GM12873 (cell line): ENCODE measurements around the gene PDCD7.

Experiments
- TF ChIP-seq, protein P1 (sequence below): IDR thresholded peaks from 2 replicates; pipeline ENCODE4 v1.5.1; 2012; ENCODE audit warnings: low read depth, mild to moderate bottlenecking, moderate library complexity, low read length, control low read depth; ENCODE audit not compliant: insufficient read depth; ENCODE audit errors: missing control alignments

Gene PDCD7

DNA sequence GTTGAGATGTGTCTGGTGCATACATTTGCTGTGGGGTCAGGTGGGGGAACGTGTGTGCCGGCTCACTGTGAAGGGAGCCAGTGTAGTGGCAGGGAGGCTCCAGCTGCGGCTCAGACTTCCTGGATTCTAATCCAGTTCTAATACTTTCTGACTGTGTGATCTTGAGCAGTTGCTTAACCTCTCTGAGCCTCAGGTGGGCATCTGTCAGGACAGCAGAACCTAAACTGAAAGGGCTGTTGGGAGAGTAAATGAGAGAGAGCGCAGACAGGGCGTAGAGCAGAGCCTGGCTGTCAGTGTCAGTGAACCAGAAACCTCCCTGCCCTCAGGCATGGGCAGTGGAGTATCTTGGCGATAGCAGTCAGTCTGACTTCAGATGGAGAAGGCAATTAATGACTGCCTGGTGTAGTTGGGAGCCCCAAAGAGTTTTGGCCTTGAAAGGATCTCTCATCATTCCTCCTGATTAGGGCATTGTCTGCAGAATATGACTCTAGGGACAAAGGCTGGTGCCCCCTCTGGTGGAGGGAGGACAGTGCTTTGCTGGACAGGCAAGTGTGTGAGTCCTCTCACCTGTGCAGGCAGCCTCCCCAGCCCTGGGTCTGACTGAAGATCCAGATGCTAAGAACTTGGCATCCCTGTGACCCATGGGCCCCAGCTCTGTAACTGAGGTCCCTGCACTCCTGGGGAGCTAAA, 47.5 kb downstream of the PDCD7 start:
- TF ChIP-seq, protein P1, sequence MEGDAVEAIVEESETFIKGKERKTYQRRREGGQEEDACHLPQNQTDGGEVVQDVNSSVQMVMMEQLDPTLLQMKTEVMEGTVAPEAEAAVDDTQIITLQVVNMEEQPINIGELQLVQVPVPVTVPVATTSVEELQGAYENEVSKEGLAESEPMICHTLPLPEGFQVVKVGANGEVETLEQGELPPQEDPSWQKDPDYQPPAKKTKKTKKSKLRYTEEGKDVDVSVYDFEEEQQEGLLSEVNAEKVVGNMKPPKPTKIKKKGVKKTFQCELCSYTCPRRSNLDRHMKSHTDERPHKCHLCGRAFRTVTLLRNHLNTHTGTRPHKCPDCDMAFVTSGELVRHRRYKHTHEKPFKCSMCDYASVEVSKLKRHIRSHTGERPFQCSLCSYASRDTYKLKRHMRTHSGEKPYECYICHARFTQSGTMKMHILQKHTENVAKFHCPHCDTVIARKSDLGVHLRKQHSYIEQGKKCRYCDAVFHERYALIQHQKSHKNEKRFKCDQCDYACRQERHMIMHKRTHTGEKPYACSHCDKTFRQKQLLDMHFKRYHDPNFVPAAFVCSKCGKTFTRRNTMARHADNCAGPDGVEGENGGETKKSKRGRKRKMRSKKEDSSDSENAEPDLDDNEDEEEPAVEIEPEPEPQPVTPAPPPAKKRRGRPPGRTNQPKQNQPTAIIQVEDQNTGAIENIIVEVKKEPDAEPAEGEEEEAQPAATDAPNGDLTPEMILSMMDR: peak; percentile 56

GRCh38 chr15:65085207-65085753, 48.3 kb downstream of the PDCD7 start:
- TF ChIP-seq, protein P1: no peak

DNA sequence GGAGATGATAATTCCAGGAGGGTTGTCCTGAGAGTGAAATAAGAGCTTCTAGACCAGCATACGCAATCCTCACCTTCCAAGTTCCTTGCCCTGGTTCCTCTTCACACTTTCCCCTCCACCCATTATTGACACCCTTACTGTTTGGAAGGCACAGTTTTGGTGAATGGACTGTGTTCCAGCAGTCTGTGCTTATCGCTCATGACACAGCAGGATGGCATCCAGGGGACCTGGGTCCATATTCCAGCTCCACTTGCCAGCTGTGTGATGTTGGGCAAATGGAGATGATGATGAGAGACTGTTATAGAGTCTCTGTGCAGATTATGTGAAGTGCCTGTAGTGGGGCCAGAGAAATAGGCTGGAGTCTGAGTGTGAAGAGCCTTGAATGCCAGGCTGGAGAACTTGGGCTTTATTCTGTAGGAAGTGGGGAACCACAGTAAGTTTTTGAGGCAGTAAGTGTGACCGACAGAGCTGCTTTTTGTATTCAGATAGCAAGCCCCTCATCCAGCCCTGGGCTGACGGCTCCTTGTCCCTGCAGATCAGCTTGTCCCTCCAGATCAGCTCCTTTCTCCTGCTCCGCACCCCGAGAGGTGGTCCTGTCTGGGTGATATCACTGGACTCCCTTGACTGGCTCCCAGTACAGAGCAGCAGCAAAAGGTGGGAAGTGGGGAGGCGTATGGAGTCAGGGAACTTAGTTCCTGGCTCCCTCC, 49.0 kb downstream of the PDCD7 start:
- TF ChIP-seq, protein P1: no peak

- TF ChIP-seq, protein P1: no peak
These were observed 50.3 kb downstream of the PDCD7 start for GRCh38 chr15:65083262-65083701.

- TF ChIP-seq, protein P1: no peak
These were observed 51.2 kb downstream of the PDCD7 start for GRCh38 chr15:65082303-65082953.

DNA sequence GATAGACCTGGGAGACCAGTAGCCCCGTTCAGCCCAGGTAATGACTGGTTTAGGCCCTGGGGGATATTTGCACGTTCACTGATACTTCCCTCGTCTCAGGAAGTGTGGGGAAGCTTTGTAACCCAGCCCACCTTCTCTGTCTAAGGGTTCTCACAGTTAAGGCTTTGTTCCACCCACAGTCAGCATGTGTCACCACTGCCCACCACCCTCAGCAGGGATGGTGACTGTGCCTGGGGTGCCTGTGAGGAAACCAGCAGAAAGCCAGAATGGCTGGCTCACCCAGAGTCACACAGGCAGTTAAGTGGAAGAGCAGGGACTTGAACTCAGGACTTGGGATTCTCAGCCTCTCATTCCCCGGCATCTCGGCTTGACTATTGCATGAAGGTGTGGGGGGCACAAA, 51.9 kb downstream of the PDCD7 start:
- TF ChIP-seq, protein P1: no peak

- TF ChIP-seq, protein P1: no peak
These were observed 52.3 kb downstream of the PDCD7 start for GRCh38 chr15:65081270-65081669.
